Neuronal stem cell (in vitro differentiated cells): Measurements from ENCODE around the gene AMN.
A peak's percentile ranks its signal among the peaks of the same experiment; 100 is the strongest.

Experiments used
- DNase-seq: peaks from one replicate; pipeline ENCODE4 v3.0.0-alpha.2; 2013; ENCODE audit warnings: low spot score
- H2AFZ ChIP-seq: one replicate; pipeline ENCODE4 v1.6.1; 2013; ENCODE audit warnings: mild to moderate bottlenecking, low read length, inconsistent platforms
- H2AK5ac ChIP-seq: 2 replicates; pipeline ENCODE4 v1.6.1; 2013; ENCODE audit warnings: low read depth, mild to moderate bottlenecking, inconsistent platforms, low read length, moderate library complexity, mixed read lengths
- H2BK120ac ChIP-seq: 2 replicates; pipeline ENCODE4 v1.6.1; 2013; ENCODE audit warnings: low read depth, mild to moderate bottlenecking, inconsistent platforms, low read length, moderate library complexity, mixed read lengths
- H2BK12ac ChIP-seq: one replicate; pipeline ENCODE4 v1.6.1; 2013; ENCODE audit warnings: low read length, inconsistent platforms
- H2BK15ac ChIP-seq: 2 replicates; pipeline ENCODE4 v1.6.1; 2013; ENCODE audit warnings: mild to moderate bottlenecking, low read length, inconsistent platforms, mixed read lengths
- H2BK5ac ChIP-seq: one replicate; pipeline ENCODE4 v1.6.1; 2013; ENCODE audit warnings: inconsistent platforms, mild to moderate bottlenecking, low read length, moderate library complexity
- H3K14ac ChIP-seq: one replicate; pipeline ENCODE4 v1.6.1; 2013; ENCODE audit warnings: low read length, inconsistent platforms
- H3K18ac ChIP-seq: 2 replicates; pipeline ENCODE4 v1.6.1; 2013; ENCODE audit warnings: low read length, inconsistent platforms
- H3K23ac ChIP-seq: 2 replicates; pipeline ENCODE4 v1.6.1; 2013; ENCODE audit warnings: low read depth, mild to moderate bottlenecking, mixed read lengths, low read length, inconsistent platforms; ENCODE audit not compliant: poor library complexity
- H3K27ac ChIP-seq: replicated peaks from 3 replicates; pipeline ENCODE4 v1.5.1; 2013; ENCODE audit warnings: low read length, inconsistent platforms
- H3K27me3 ChIP-seq, 3 experiments: 2 replicates each; pipeline ENCODE4 v1.6.1; 2013; ENCODE audit warnings: low read length in 3 of 3, mild to moderate bottlenecking in 2 of 3, inconsistent platforms in 1 of 3, low read depth in 1 of 3, mixed read lengths in 1 of 3, moderate library complexity in 1 of 3; ENCODE audit not compliant: control insufficient read depth in 3 of 3, insufficient read depth in 3 of 3
- H3K36me3 ChIP-seq, 2 donors: replicated peaks in 1 of 2; 2 replicates each; pipeline ENCODE4 v1.6.1; 2013; ENCODE audit warnings: low read length in 2 of 2; ENCODE audit not compliant: control insufficient read depth in 2 of 2, insufficient read depth in 2 of 2
- H3K4ac ChIP-seq: 2 replicates; pipeline ENCODE4 v1.6.1; 2013; ENCODE audit warnings: inconsistent platforms, mild to moderate bottlenecking, low read length, moderate library complexity
- H3K4me1 ChIP-seq, 2 donors: 1 replicate in 1 of 2; 2 replicates in 1 of 2; pipeline ENCODE4 v1.6.1; 2013; ENCODE audit warnings: low read length in 2 of 2, low read depth in 1 of 2; ENCODE audit not compliant: control insufficient read depth in 2 of 2, insufficient read depth in 1 of 2
- H3K4me2 ChIP-seq: one replicate; pipeline ENCODE4 v1.6.1; 2013; ENCODE audit warnings: mild to moderate bottlenecking, low read length, inconsistent platforms; ENCODE audit not compliant: insufficient read depth, poor library complexity, severe bottlenecking
- H3K4me3 ChIP-seq, 2 donors: 2 replicates each; pipeline ENCODE4 v1.5.1; 2013; ENCODE audit warnings: low read length in 2 of 2, mild to moderate bottlenecking in 2 of 2, inconsistent platforms in 1 of 2, moderate library complexity in 1 of 2
- H3K79me1 ChIP-seq: one replicate; pipeline ENCODE4 v1.6.1; 2013; ENCODE audit warnings: low read depth, mild to moderate bottlenecking, inconsistent platforms, low read length, moderate library complexity
- H3K9ac ChIP-seq: one replicate; pipeline ENCODE4 v1.6.1; 2013; ENCODE audit warnings: mild to moderate bottlenecking, low read depth, low read length, inconsistent platforms; ENCODE audit not compliant: poor library complexity
- H3K9me3 ChIP-seq, 2 donors: replicated peaks in 1 of 2; 2 replicates each; pipeline versions ENCODE3 to v1.6.1; 2013; ENCODE audit warnings: low read length in 2 of 2, mild to moderate bottlenecking in 2 of 2, inconsistent platforms in 1 of 2, low read depth in 1 of 2, mixed read lengths in 1 of 2, moderate library complexity in 1 of 2; ENCODE audit not compliant: control insufficient read depth in 2 of 2, insufficient read depth in 1 of 2
- H4K8ac ChIP-seq: one replicate; pipeline ENCODE4 v1.6.1; 2013; ENCODE audit warnings: low read depth, mild to moderate bottlenecking, inconsistent platforms, low read length, moderate library complexity
- H4K91ac ChIP-seq: one replicate; pipeline ENCODE4 v1.6.1; 2013; ENCODE audit warnings: low read length, low read depth, mild to moderate bottlenecking, inconsistent platforms; ENCODE audit not compliant: poor library complexity
- WGBS, 2 donors: extraction: QIAGEN DNeasy Blood & Tissue Kit; methylation state at CpG; one replicate each; pipeline ENCODE4 v1.1.7; 2013; ENCODE audit warnings: missing lambda C conversion rate in 2 of 2, mixed read lengths in 1 of 2; ENCODE audit not compliant: insufficient read length in 2 of 2, insufficient replicate concordance in 1 of 2; ENCODE audit errors: extremely low coverage in 2 of 2; 5-methylcytosine and 5-hydroxymethylcytosine counted together

The AMN gene

GRCh38 chr14:102902086-102902485 lies 20.4 kb upstream of the AMN start:
- H3K4me3 ChIP-seq = no peak overlapping the region
- DNase-seq = no peak
- no peaks in the 10 kb centered on the region for H3K4me1 ChIP-seq
- no peak overlapping the region for H3K27ac ChIP-seq
- H3K23ac ChIP-seq = peak overlapping the region; percentile 61
- no peak overlapping the region for H3K9ac ChIP-seq
- H3K4ac ChIP-seq = no peak overlapping the region
- no CpG with 5 or more reads among the region's 7 CpGs for WGBS, 2 donors
- H4K91ac ChIP-seq = no peak overlapping the region
- H3K36me3 ChIP-seq = peaks cover 13 to 59% of the 10 kb centered on the region in 2 donors
- peaks cover 9 to 12% of the 10 kb centered on the region in 2 donors for H3K9me3 ChIP-seq
- no peak overlapping the region for H2AK5ac ChIP-seq
- H3K14ac ChIP-seq = no peak overlapping the region
- no peak overlapping the region for H2BK120ac ChIP-seq
- no peak overlapping the region for H2BK5ac ChIP-seq
- H2AFZ ChIP-seq = no peak overlapping the region
- no peak overlapping the region for H4K8ac ChIP-seq
- H2BK15ac ChIP-seq = no peak overlapping the region
- H2BK12ac ChIP-seq = no peak overlapping the region
- H3K79me1 ChIP-seq = no peaks in the 10 kb centered on the region
- no peaks in the 10 kb centered on the region for H3K27me3 ChIP-seq
- H3K18ac ChIP-seq = no peak overlapping the region
- no peak overlapping the region for H3K4me2 ChIP-seq

DNA sequence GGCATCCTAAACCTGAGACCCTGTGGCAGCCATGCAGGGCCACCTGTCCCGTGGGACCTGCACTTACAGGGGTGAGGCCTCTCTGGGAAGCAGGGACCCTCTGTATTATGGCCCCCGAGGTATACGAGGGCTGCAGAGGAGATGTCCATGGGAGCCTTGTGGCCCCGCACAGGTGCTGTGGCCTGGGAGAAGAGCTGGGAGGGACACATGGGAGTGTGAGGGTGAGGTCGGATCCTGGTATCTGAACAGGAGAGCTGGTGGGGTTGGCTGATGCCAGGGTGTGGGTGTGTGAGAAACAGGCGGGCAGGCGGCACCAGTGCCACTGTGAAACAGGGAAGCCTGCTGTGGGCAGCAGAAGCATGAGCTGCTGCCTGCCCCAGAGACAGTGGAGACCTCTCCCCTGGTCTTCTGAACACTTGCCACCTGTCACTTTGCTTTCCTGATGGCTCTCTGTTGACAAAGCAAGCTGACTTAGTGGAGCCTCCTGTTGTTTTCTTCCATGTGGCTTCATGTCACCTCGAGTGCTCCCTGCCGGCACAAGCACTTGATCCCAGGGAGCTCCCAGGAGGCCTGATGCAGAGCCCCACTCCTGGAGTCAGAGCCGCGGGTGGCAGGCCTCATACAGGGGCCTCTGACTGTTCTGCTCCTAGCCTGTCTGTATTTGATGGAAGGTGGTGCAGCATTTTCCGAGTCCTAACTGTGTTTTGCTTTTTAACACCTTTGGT lies 19.8 kb upstream of the AMN start:
- H3K9me3 ChIP-seq = peaks cover 12 to 13% of the 10 kb centered on the region in 2 donors
- no peak overlapping the region for H2AFZ ChIP-seq
- no peak overlapping the region for H2BK12ac ChIP-seq
- H4K8ac ChIP-seq = no peak overlapping the region
- no peaks in the 10 kb centered on the region for H3K27me3 ChIP-seq
- no peak overlapping the region for H3K4me2 ChIP-seq
- no peaks in the 10 kb centered on the region for H3K4me1 ChIP-seq
- H3K36me3 ChIP-seq = peaks cover 14 to 59% of the 10 kb centered on the region in 2 donors
- H2AK5ac ChIP-seq = no peak overlapping the region
- no peak overlapping the region for H2BK120ac ChIP-seq
- H2BK15ac ChIP-seq = no peak overlapping the region
- H2BK5ac ChIP-seq = no peak overlapping the region
- H3K14ac ChIP-seq = no peak overlapping the region
- no peak overlapping the region for H4K91ac ChIP-seq
- DNase-seq = no peak
- H3K9ac ChIP-seq = no peak overlapping the region
- no peak overlapping the region for H3K4ac ChIP-seq
- no peak overlapping the region for H3K18ac ChIP-seq
- H3K4me3 ChIP-seq = no peak overlapping the region
- H3K27ac ChIP-seq = no peak overlapping the region
- WGBS, 2 donors = no CpG with 5 or more reads among the region's 12 CpGs
- peak overlapping the region; percentile 61 for H3K23ac ChIP-seq
- no peaks in the 10 kb centered on the region for H3K79me1 ChIP-seq

GRCh38 chr14:102903248-102903888 lies 19.1 kb upstream of the AMN start:
- Histone ChIP-seq H3K27me3 (no peaks in the 10 kb centered on the region), H3K14ac (no peak overlapping the region), H3K4me3 (no peak overlapping the region), H2BK12ac (no peak overlapping the region), H2AK5ac (no peak overlapping the region), H3K27ac (no peak overlapping the region), H2BK15ac (no peak overlapping the region), H2AFZ (no peak overlapping the region), H4K8ac (no peak overlapping the region), H3K4me2 (no peak overlapping the region), H3K18ac (no peak overlapping the region), H3K36me3 (peaks cover 15 to 58% of the 10 kb centered on the region in 2 donors), H4K91ac (no peak overlapping the region), H2BK5ac (no peak overlapping the region), H3K4ac (no peak overlapping the region), H3K79me1 (no peaks in the 10 kb centered on the region), H3K9me3 (peaks cover 12 to 13% of the 10 kb centered on the region in 2 donors), H3K9ac (no peak overlapping the region), H2BK120ac (no peak overlapping the region), H3K23ac (no peak overlapping the region), H3K4me1 (no peaks in the 10 kb centered on the region)
- WGBS, 2 donors = no CpG with 5 or more reads among the region's 29 CpGs
- DNase-seq = no peak

- no peak overlapping the region for H3K4me2 ChIP-seq
- H3K36me3 ChIP-seq = peaks cover 15 to 52% of the 10 kb centered on the region in 2 donors
- no peak overlapping the region for H3K4me3 ChIP-seq
- H2BK5ac ChIP-seq = no peak overlapping the region
- no peaks in the 10 kb centered on the region for H3K4me1 ChIP-seq
- DNase-seq = no peak
- H3K9me3 ChIP-seq = peaks cover 12 to 13% of the 10 kb centered on the region in 2 donors
- no peak overlapping the region for H4K8ac ChIP-seq
- H4K91ac ChIP-seq = no peak overlapping the region
- no peak overlapping the region for H2BK120ac ChIP-seq
- H2AFZ ChIP-seq = no peak overlapping the region
- H2AK5ac ChIP-seq = no peak overlapping the region
- H3K14ac ChIP-seq = no peak overlapping the region
- H3K23ac ChIP-seq = peak overlapping the region; percentile 59
- H2BK15ac ChIP-seq = no peak overlapping the region
- no peak overlapping the region for H3K27ac ChIP-seq
- H3K4ac ChIP-seq = no peak overlapping the region
- no CpG with 5 or more reads among the region's 7 CpGs for WGBS, 2 donors
- H3K27me3 ChIP-seq = no peaks in the 10 kb centered on the region
- H3K79me1 ChIP-seq = no peaks in the 10 kb centered on the region
- H3K9ac ChIP-seq = no peak overlapping the region
- peak overlapping the region; percentile 9 for H3K18ac ChIP-seq
- no peak overlapping the region for H2BK12ac ChIP-seq
Measured at GRCh38 chr14:102903889-102904512, 18.5 kb upstream of the AMN start.
